C4-2B (cell line): ENCODE results near the gene DEPP1.

Source experiments
- CTCF ChIP-seq: fragments of 450-650 bp; conservative IDR thresholded peaks from 2 replicates; pipeline ENCODE4 v1.5.1; 2017; ENCODE audit warnings: mild to moderate bottlenecking
- ZFX ChIP-seq: fragments of 450-650 bp; IDR thresholded peaks from 2 replicates; pipeline ENCODE4 v1.6.1; 2017

- TF ChIP-seq CTCF (no peak), ZFX (no peak)
Measured at GRCh38 chr10:44967616-44968015, 11.0 kb downstream of the DEPP1 start.
